Ovary (tissue), 9 donors: ENCODE results near the gene PLEKHG7. TPM values are rescaled to one million over a fixed set of nuclear protein-coding genes. Genes with fewer than 3 reads are reported as not detected.

ENCODE experiments used
- DNase-seq, 5 donors: peaks; one replicate each; pipeline ENCODE4 v3.0.0-alpha.2; 2019 to 2020
- H3K27ac ChIP-seq, 2 donors: fragments of 200-600 bp; one replicate each; pipeline versions ENCODE4 v1.5.1 to v1.8.0; 2019 to 2022
- H3K27me3 ChIP-seq: fragments of 200-600 bp; one replicate; pipeline ENCODE4 v1.8.0; 2022
- H3K36me3 ChIP-seq: fragments of 200-600 bp; sonication (generic); one replicate; pipeline ENCODE4 v1.5.1; 2019
- H3K4me1 ChIP-seq: one replicate; pipeline ENCODE4 v1.8.1; 2013; ENCODE audit warnings: mild to moderate bottlenecking, moderate library complexity; ENCODE audit not compliant: insufficient read depth
- H3K4me3 ChIP-seq: fragments of 200-600 bp; sonication (generic); one replicate; pipeline ENCODE4 v1.5.1; 2017
- H3K9me3 ChIP-seq, 2 donors: fragments of 200-600 bp in 1 of 2; sonication (generic) in 1 of 2; one replicate each; pipeline versions ENCODE4 v1.5.1 to v1.8.1; 2013 to 2019; ENCODE audit warnings: mild to moderate bottlenecking in 1 of 2, moderate library complexity in 1 of 2
- CTCF ChIP-seq, 3 donors: fragments of 450-650 bp in 2 of 3; fragments of 200-600 bp in 1 of 3; IDR thresholded peaks; one replicate each; pipeline versions ENCODE4 v1.5.1 to v1.8.0; 2016 to 2022; ENCODE audit warnings: antibody characterized with exemption in 3 of 3, mild to moderate bottlenecking in 1 of 3
- EP300 ChIP-seq: sonication (generic); formaldehyde crosslinking; IDR thresholded peaks from one replicate; pipeline ENCODE4 v1.6.1; 2017; ENCODE audit warnings: antibody characterized with exemption
- POLR2A ChIP-seq: fragments of 450-650 bp; IDR thresholded peaks from one replicate; pipeline ENCODE4 v1.6.1; 2017; ENCODE audit warnings: antibody characterized with exemption, mild to moderate bottlenecking, moderate library complexity
- WGBS, 3 donors: extraction: QIAGEN DNeasy Blood & Tissue Kit in 1 of 3; methylation state at CpG; one replicate each; pipeline versions ENCODE4 v1.1.5 to v1.1.7; 2013 to 2017; 5-methylcytosine and 5-hydroxymethylcytosine counted together
- intact Hi-C, 4 donors: fragments of 100-400 bp; cut with DNase I; formaldehyde crosslinking; loops; one replicate each; pipeline versions ENCODE4 v1.11.0 to v1.15.1; 2022 to 2023
- polyA plus RNA-seq, 2 donors: library from polyadenylated mRNA; stranded (reverse); fragments of 200-250 nt in 1 of 2; fragments of 350-450 nt in 1 of 2; fragmentation: Illumina TruSeq in 1 of 2; extraction: RNeasy Lipid Tissue Mini Kit (QIAGEN cat#74804) in 1 of 2; gene quantifications; one replicate each; pipeline ENCODE4 v1.2.3, GENCODE V29; 2013 to 2014
- total RNA-seq, 7 donors: library from RNA; depleted of rRNA in 2 of 7; stranded (reverse); fragments of >200 nt in 2 of 7; fragmentation: NEBNext Ultra II Directional in 3 of 7; extraction: Animal tissue kit (Norgen Biotek cat#: 25700) in 3 of 7; gene quantifications; one replicate each; pipeline versions ENCODE4 v1.1.0 to v1.2.4, GENCODE V29; 2016 to 2023
- donor health status: DM: no; HTN: no; CAD: no; lungs with moderate emphysema.
- donor health status: DM: no; HTN: no; CAD: no.
- donor health status: Bipolar disorder and iron deficiency.
- donor health status: DM: yes; HTN: yes; CAD: no.
- donor health status: DM: no; HTN: no; CAD: no.
- donor health status: DM: yes; HTN: yes; CAD: no.

The PLEKHG7 gene
- total and polyA plus RNA-seq, 9 donors: 0.20 to 6.1 (median 0.36) TPM; not detected in 4

- no peak overlapping the region for H3K4me3 ChIP-seq
- no peaks in the 10 kb centered on the region for H3K4me1 ChIP-seq
- intact Hi-C loops: no loop called here
- H3K27me3 ChIP-seq: no peaks in the 10 kb centered on the region
- no peak for DNase-seq
- H3K9me3 ChIP-seq: no peaks in the 10 kb centered on the region
- H3K27ac ChIP-seq: no peak overlapping the region
- TF ChIP-seq CTCF (IDR thresholded peaks at IDR 0.05) (no peak), EP300 (no peak), POLR2A (no peak)
- H3K36me3 ChIP-seq: no peaks in the 10 kb centered on the region
- 76 to 81% (median 81%) methylated on average over 1 of the region's 1 CpG for WGBS, 3 donors
Observed at GRCh38 chr12:92701441-92701840, 1.3 kb upstream of the PLEKHG7 start.

- no peaks in the 10 kb centered on the region for H3K4me1 ChIP-seq
- TF ChIP-seq CTCF (IDR thresholded peaks at IDR 0.05) (no peak), POLR2A (no peak), EP300 (no peak)
- no peaks in the 10 kb centered on the region for H3K27me3 ChIP-seq
- no peaks in the 10 kb centered on the region for H3K9me3 ChIP-seq
- 73 to 79% (median 75%) methylated on average over 4 of the region's 4 CpGs for WGBS, 3 donors
- H3K27ac ChIP-seq: no peak overlapping the region
- H3K4me3 ChIP-seq: no peak overlapping the region
- no peak for DNase-seq
- intact Hi-C loops: no loop called here
- no peaks in the 10 kb centered on the region for H3K36me3 ChIP-seq
Observed at GRCh38 chr12:92703786-92704185, 997 bp downstream of the PLEKHG7 start.

GRCh38 chr12:92706594-92706993, 3.8 kb downstream of the PLEKHG7 start:
- WGBS, 3 donors: 93 to 96% (median 95%) methylated on average over 7 of the region's 7 CpGs
- intact Hi-C loops: no loop called here

GRCh38 chr12:92707926-92708325, 5.1 kb downstream of the PLEKHG7 start:
- no peaks in the 10 kb centered on the region for H3K27me3 ChIP-seq
- H3K36me3 ChIP-seq: no peaks in the 10 kb centered on the region
- H3K4me3 ChIP-seq: no peak overlapping the region
- H3K27ac ChIP-seq: no peak overlapping the region
- no peaks in the 10 kb centered on the region for H3K4me1 ChIP-seq
- whole genome bisulfite sequencing, 3 donors: 57 to 74% (median 70%) methylated on average over 1 of the region's 1 CpG
- intact Hi-C loops: no loop called here
- TF ChIP-seq CTCF (IDR thresholded peaks at IDR 0.05): no peak
- TF ChIP-seq POLR2A: no peak
- no peak for TF ChIP-seq EP300
- DNase-seq: no peak
- no peaks in the 10 kb centered on the region for H3K9me3 ChIP-seq

More at GRCh38 chr12:92706594-92706993, 3.8 kb downstream of the PLEKHG7 start:
- no peak overlapping the region for H3K4me3 ChIP-seq
- no peak for DNase-seq
- H3K4me1 ChIP-seq: no peaks in the 10 kb centered on the region
- H3K27ac ChIP-seq: no peak overlapping the region
- H3K36me3 ChIP-seq: no peaks in the 10 kb centered on the region
- TF ChIP-seq CTCF (IDR thresholded peaks at IDR 0.05) (no peak), POLR2A (no peak), EP300 (no peak)
- no peaks in the 10 kb centered on the region for H3K27me3 ChIP-seq
- no peaks in the 10 kb centered on the region for H3K9me3 ChIP-seq
